Measurements from ENCODE around the gene OSBPL2. TPM values are rescaled to one million over a fixed set of nuclear protein-coding genes. Genes with fewer than 3 reads are reported as not detected.

OSBPL2 gene
- polyA plus RNA-seq, 4 donors, result 19.9 to 36.9 (median 29.3) TPM

GRCh38 chr20:62316331-62317166 is 78.2 kb downstream of the OSBPL2 start:
- no peak overlapping the region for H3K4me3 ChIP-seq (ENCODE audit: low read depth in 1 of 3, low read length in 3 of 3)
- no peak overlapping the region for H3K27ac ChIP-seq (ENCODE audit: low read depth in 1 of 3, low read length in 2 of 3)
- no peaks in the 10 kb centered on the region for H3K27me3 ChIP-seq (ENCODE audit: control insufficient read depth in 3 of 3, insufficient read depth in 3 of 3, low read length in 3 of 3)
- no peaks in the 10 kb centered on the region for H3K9me3 ChIP-seq (ENCODE audit: control insufficient read depth in 2 of 2, insufficient read depth in 1 of 2, low read depth in 1 of 2, low read length in 1 of 2)
- peaks cover 0 to 80% (median 2%) of the 10 kb centered on the region in 3 donors for H3K36me3 ChIP-seq (ENCODE audit: control insufficient read depth in 3 of 3, insufficient read depth in 2 of 3, low read depth in 1 of 3, low read length in 3 of 3)
- no peak for FAIRE-seq
- DNase-seq, result no peak
- no peaks in the 10 kb centered on the region for H3K4me1 ChIP-seq (ENCODE audit: control insufficient read depth in 3 of 3, insufficient read depth in 2 of 3, low read depth in 1 of 3, low read length in 2 of 3)
- WGBS, 3 donors, result 84 to 89% (median 89%) methylated on average over 38 to 40 of the region's 40 CpGs

GRCh38 chr20:62317167-62317655 is 78.9 kb downstream of the OSBPL2 start:
- 84 to 86% (median 85%) methylated on average over 18 of the region's 18 CpGs for WGBS, 3 donors
- no peak overlapping the region for H3K4me3 ChIP-seq (ENCODE audit: low read depth in 1 of 3, low read length in 3 of 3)
- no peak overlapping the region for H3K27ac ChIP-seq (ENCODE audit: low read depth in 1 of 3, low read length in 2 of 3)
- peaks cover 0 to 79% (median 2%) of the 10 kb centered on the region in 3 donors for H3K36me3 ChIP-seq (ENCODE audit: control insufficient read depth in 3 of 3, insufficient read depth in 2 of 3, low read depth in 1 of 3, low read length in 3 of 3)
- no peaks in the 10 kb centered on the region for H3K4me1 ChIP-seq (ENCODE audit: control insufficient read depth in 3 of 3, insufficient read depth in 2 of 3, low read depth in 1 of 3, low read length in 2 of 3)
- H3K27me3 ChIP-seq (ENCODE audit: control insufficient read depth in 3 of 3, insufficient read depth in 3 of 3, low read length in 3 of 3), result no peaks in the 10 kb centered on the region
- DNase-seq, result no peak
- no peaks in the 10 kb centered on the region for H3K9me3 ChIP-seq (ENCODE audit: control insufficient read depth in 2 of 2, insufficient read depth in 1 of 2, low read depth in 1 of 2, low read length in 1 of 2)
- FAIRE-seq, result no peak

- Histone ChIP-seq H3K4me1 (ENCODE audit: control insufficient read depth in 3 of 3, insufficient read depth in 2 of 3, low read depth in 1 of 3, low read length in 2 of 3) (no peaks in the 10 kb centered on the region), H3K4me3 (ENCODE audit: low read depth in 1 of 3, low read length in 3 of 3) (no peak overlapping the region), H3K27me3 (ENCODE audit: control insufficient read depth in 3 of 3, insufficient read depth in 3 of 3, low read length in 3 of 3) (no peaks in the 10 kb centered on the region), H3K27ac (ENCODE audit: low read depth in 1 of 3, low read length in 2 of 3) (no peak overlapping the region), H3K36me3 (ENCODE audit: control insufficient read depth in 3 of 3, insufficient read depth in 2 of 3, low read depth in 1 of 3, low read length in 3 of 3) (peaks cover 0 to 74% (median 2%) of the 10 kb centered on the region in 3 donors), H3K9me3 (ENCODE audit: control insufficient read depth in 2 of 2, insufficient read depth in 1 of 2, low read depth in 1 of 2, low read length in 1 of 2) (no peaks in the 10 kb centered on the region)
- WGBS, 3 donors, result 60 to 85% (median 61%) methylated on average over 32 to 36 of the region's 36 CpGs
- FAIRE-seq, result no peak
- DNase-seq, result no peak
Measured at GRCh38 chr20:62318400-62319345, 80.4 kb downstream of the OSBPL2 start.

GRCh38 chr20:62319346-62319909 is 81.1 kb downstream of the OSBPL2 start:
- Histone ChIP-seq H3K27ac (ENCODE audit: low read depth in 1 of 3, low read length in 2 of 3) (no peak overlapping the region), H3K4me1 (ENCODE audit: control insufficient read depth in 3 of 3, insufficient read depth in 2 of 3, low read depth in 1 of 3, low read length in 2 of 3) (no peaks in the 10 kb centered on the region), H3K27me3 (ENCODE audit: control insufficient read depth in 3 of 3, insufficient read depth in 3 of 3, low read length in 3 of 3) (no peaks in the 10 kb centered on the region), H3K4me3 (ENCODE audit: low read depth in 1 of 3, low read length in 3 of 3) (no peak overlapping the region), H3K9me3 (ENCODE audit: control insufficient read depth in 2 of 2, insufficient read depth in 1 of 2, low read depth in 1 of 2, low read length in 1 of 2) (no peaks in the 10 kb centered on the region), H3K36me3 (ENCODE audit: control insufficient read depth in 3 of 3, insufficient read depth in 2 of 3, low read depth in 1 of 3, low read length in 3 of 3) (peaks cover 0 to 77% (median 2%) of the 10 kb centered on the region in 3 donors)
- no peak for DNase-seq
- FAIRE-seq, result no peak
- WGBS, 3 donors, result 69 to 83% (median 71%) methylated on average over 28 to 29 of the region's 29 CpGs

- Histone ChIP-seq H3K27me3 (ENCODE audit: control insufficient read depth in 3 of 3, insufficient read depth in 3 of 3, low read length in 3 of 3) (no peaks in the 10 kb centered on the region), H3K27ac (ENCODE audit: low read depth in 1 of 3, low read length in 2 of 3) (no peak overlapping the region), H3K9me3 (ENCODE audit: control insufficient read depth in 2 of 2, insufficient read depth in 1 of 2, low read depth in 1 of 2, low read length in 1 of 2) (peaks cover 0 to 5% of the 10 kb centered on the region in 2 donors), H3K4me3 (ENCODE audit: low read depth in 1 of 3, low read length in 3 of 3) (no peak overlapping the region), H3K36me3 (ENCODE audit: control insufficient read depth in 3 of 3, insufficient read depth in 2 of 3, low read depth in 1 of 3, low read length in 3 of 3) (peaks cover 0 to 74% (median 2%) of the 10 kb centered on the region in 3 donors), H3K4me1 (ENCODE audit: control insufficient read depth in 3 of 3, insufficient read depth in 2 of 3, low read depth in 1 of 3, low read length in 2 of 3) (no peaks in the 10 kb centered on the region)
- 82 to 93% (median 83%) methylated on average over 17 to 22 of the region's 22 CpGs for WGBS, 3 donors
- FAIRE-seq (no peak), DNase-seq (no peak)
Measured at GRCh38 chr20:62320581-62321354, 82.4 kb downstream of the OSBPL2 start.

- FAIRE-seq (no peak), DNase-seq (no peak)
- Histone ChIP-seq H3K27me3 (ENCODE audit: control insufficient read depth in 3 of 3, insufficient read depth in 3 of 3, low read length in 3 of 3) (no peaks in the 10 kb centered on the region), H3K27ac (ENCODE audit: low read depth in 1 of 3, low read length in 2 of 3) (no peak overlapping the region), H3K36me3 (ENCODE audit: control insufficient read depth in 3 of 3, insufficient read depth in 2 of 3, low read depth in 1 of 3, low read length in 3 of 3) (peaks cover 0 to 70% (median 0%) of the 10 kb centered on the region in 3 donors), H3K4me3 (ENCODE audit: low read depth in 1 of 3, low read length in 3 of 3) (no peak overlapping the region), H3K4me1 (ENCODE audit: control insufficient read depth in 3 of 3, insufficient read depth in 2 of 3, low read depth in 1 of 3, low read length in 2 of 3) (no peaks in the 10 kb centered on the region), H3K9me3 (ENCODE audit: control insufficient read depth in 2 of 2, insufficient read depth in 1 of 2, low read depth in 1 of 2, low read length in 1 of 2) (peaks cover 0 to 5% of the 10 kb centered on the region in 2 donors)
- 83 to 94% (median 90%) methylated on average over 5 to 7 of the region's 7 CpGs for WGBS, 3 donors
Measured at GRCh38 chr20:62321521-62321948, 83.2 kb downstream of the OSBPL2 start.

GRCh38 chr20:62321975-62322374 is 83.7 kb downstream of the OSBPL2 start:
- 96 to 99% (median 97%) methylated on average over 14 to 16 of the region's 16 CpGs for WGBS, 3 donors
- H3K4me3 ChIP-seq (ENCODE audit: low read depth in 1 of 3, low read length in 3 of 3), result no peak overlapping the region
- H3K4me1 ChIP-seq (ENCODE audit: control insufficient read depth in 3 of 3, insufficient read depth in 2 of 3, low read depth in 1 of 3, low read length in 2 of 3), result no peaks in the 10 kb centered on the region
- DNase-seq (no peak), FAIRE-seq (no peak)
- no peaks in the 10 kb centered on the region for H3K27me3 ChIP-seq (ENCODE audit: control insufficient read depth in 3 of 3, insufficient read depth in 3 of 3, low read length in 3 of 3)
- no peak overlapping the region for H3K27ac ChIP-seq (ENCODE audit: low read depth in 1 of 3, low read length in 2 of 3)
- peaks cover 0 to 5% of the 10 kb centered on the region in 2 donors for H3K9me3 ChIP-seq (ENCODE audit: control insufficient read depth in 2 of 2, insufficient read depth in 1 of 2, low read depth in 1 of 2, low read length in 1 of 2)
- peaks cover 0 to 70% (median 0%) of the 10 kb centered on the region in 3 donors for H3K36me3 ChIP-seq (ENCODE audit: control insufficient read depth in 3 of 3, insufficient read depth in 2 of 3, low read depth in 1 of 3, low read length in 3 of 3)
